GM21723 (cell line): ENCODE measurements around the gene CLCA1.

Experiments
- ATAC-seq: cut with Tn5 transposase; IDR thresholded peaks from one replicate; pipeline ENCODE4 v1.9.1; 2021; ENCODE audit warnings: mild to moderate bottlenecking, moderate library complexity; ENCODE audit not compliant: unreplicated experiment

The CLCA1 gene

DNA sequence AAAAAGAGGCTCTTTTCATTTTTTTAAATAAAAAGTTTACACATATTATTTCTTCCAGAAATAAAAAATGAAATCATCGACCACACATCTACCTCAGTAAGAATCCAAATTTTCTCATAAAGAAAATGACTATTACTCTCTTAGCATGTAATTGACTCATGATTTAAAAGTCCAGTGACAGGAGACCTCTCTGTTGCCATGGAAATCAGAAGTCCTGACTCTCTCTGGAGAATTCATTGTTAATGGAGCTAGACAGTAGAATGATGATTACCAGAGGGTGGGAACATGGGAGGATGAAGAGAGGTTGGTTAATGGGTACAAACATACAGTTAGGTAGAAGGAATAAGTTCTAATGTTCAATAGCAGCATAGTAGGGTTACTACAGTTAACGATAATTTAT lies 73.1 kb downstream of the CLCA1 start:
- no peak for ATAC-seq

DNA sequence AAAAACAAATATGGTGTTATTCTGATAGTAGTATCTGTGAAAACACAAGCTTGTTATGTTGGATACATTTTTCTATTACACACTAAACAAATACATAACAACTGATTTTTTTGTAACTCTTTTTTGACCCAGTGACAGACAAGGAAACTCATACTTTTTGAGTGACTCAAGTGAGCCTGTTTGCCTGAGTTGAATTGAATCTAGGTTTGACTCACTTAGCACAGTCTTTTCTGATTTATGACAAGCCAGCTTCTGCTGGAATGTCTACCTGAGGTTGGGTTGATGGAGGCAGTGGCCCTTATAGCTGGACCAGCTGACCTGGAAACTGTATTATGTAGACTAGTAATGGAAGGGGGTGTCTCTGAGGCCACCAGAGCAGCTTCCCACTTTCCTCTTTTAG lies 73.9 kb downstream of the CLCA1 start:
- no peak for ATAC-seq

DNA sequence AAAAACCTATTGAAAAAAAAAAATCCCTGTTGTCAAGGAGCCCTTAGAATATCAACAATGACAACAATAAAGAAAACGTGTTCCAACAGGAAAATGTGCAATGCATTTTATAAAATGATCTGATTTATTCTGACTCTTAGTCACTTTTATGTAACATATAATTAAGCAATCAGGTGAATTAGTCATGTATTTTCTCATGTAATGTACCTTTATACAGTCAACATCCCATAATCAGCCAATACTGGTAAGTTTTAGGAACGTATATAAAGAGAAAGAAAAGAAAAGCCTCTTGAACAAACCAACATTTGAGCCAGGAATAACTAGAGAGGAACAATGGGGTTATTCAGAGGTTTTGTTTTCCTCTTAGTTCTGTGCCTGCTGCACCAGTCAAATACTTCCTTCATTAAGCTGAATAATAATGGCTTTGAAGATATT lies 78.1 kb downstream of the CLCA1 start, which contains the start of gene CLCA4:
CLCA4 (plus strand) TSS at position 292 of the 435 bp plus-strand sequence; CDS start at position 334, 42 bp downstream.
- no peak for ATAC-seq

GRCh38 chr1:86548839-86549238 lies 80.1 kb downstream of the CLCA1 start:
- no peak for ATAC-seq
